ENCODE results near the gene MEGF6. TPM values are rescaled to one million over a fixed set of nuclear protein-coding genes. Genes with fewer than 3 reads are reported as not detected.

MEGF6 gene
- total RNA-seq, 2 donors from 2014 or later, result 22.4 to 24.9 TPM

GRCh38 chr1:3630914-3631313 is 19.6 kb upstream of the MEGF6 start:
- WGBS, 2 donors, result 72 to 77% methylated on average over 7 to 9 of the region's 9 CpGs
- H3K27ac ChIP-seq, result no peak overlapping the region
- peaks cover 3% of the 10 kb centered on the region for H3K4me1 ChIP-seq
- no peak overlapping the region for H3K4me3 ChIP-seq
- no peaks in the 10 kb centered on the region for H3K9me3 ChIP-seq
- DNase-seq, result no peak
- peaks cover 0 to 22% of the 10 kb centered on the region in 2 donors for H3K36me3 ChIP-seq (replicated peaks in 1 of 2; ENCODE audit: insufficient read depth in 1 of 2, low read depth in 2 of 2)
- H3K27me3 ChIP-seq, result no peaks in the 10 kb centered on the region
- no peak for TF ChIP-seq CTCF (IDR thresholded peaks at IDR 0.05)
- TF ChIP-seq POLR2A (IDR thresholded peaks at IDR 0.05), result no peak
- intact Hi-C loops (cut with DNase I), result no loop called here
- ATAC-seq, result no peak

GRCh38 chr1:3630161-3630611 is 18.9 kb upstream of the MEGF6 start:
- intact Hi-C loops (cut with DNase I), result no loop called here
- DNase-seq, result no peak

GRCh38 chr1:3629561-3630160 is 18.4 kb upstream of the MEGF6 start:
- Histone ChIP-seq H3K36me3 (replicated peaks in 1 of 2; ENCODE audit: insufficient read depth in 1 of 2, low read depth in 2 of 2) (peaks cover 0 to 14% of the 10 kb centered on the region in 2 donors), H3K4me1 (peaks cover 9% of the 10 kb centered on the region), H3K27me3 (no peaks in the 10 kb centered on the region), H3K9me3 (no peaks in the 10 kb centered on the region), H3K4me3 (no peak overlapping the region), H3K27ac (no peak overlapping the region)
- TF ChIP-seq POLR2A (IDR thresholded peaks at IDR 0.05) (no peak), CTCF (IDR thresholded peaks at IDR 0.05) (no peak)
- DNase-seq (no peak), ATAC-seq (no peak)
- intact Hi-C loops (cut with DNase I), result no loop called here
- 89 to 90% methylated on average over 7 to 16 of the region's 16 CpGs for WGBS, 2 donors

More at GRCh38 chr1:3630161-3630611, 18.9 kb upstream of the MEGF6 start:
- no peak for TF ChIP-seq CTCF (IDR thresholded peaks at IDR 0.05)
- TF ChIP-seq POLR2A (IDR thresholded peaks at IDR 0.05), result no peak
- no peaks in the 10 kb centered on the region for H3K27me3 ChIP-seq
- H3K9me3 ChIP-seq, result no peaks in the 10 kb centered on the region
- no peak for ATAC-seq
- peaks cover 0 to 15% of the 10 kb centered on the region in 2 donors for H3K36me3 ChIP-seq (replicated peaks in 1 of 2; ENCODE audit: insufficient read depth in 1 of 2, low read depth in 2 of 2)
- no peak overlapping the region for H3K27ac ChIP-seq
- H3K4me3 ChIP-seq, result no peak overlapping the region
- H3K4me1 ChIP-seq, result peaks cover 9% of the 10 kb centered on the region
- 69 to 81% methylated on average over 9 to 11 of the region's 11 CpGs for WGBS, 2 donors

GRCh38 chr1:3628445-3628844 is 17.1 kb upstream of the MEGF6 start:
- Histone ChIP-seq H3K4me1 (peaks cover 16% of the 10 kb centered on the region), H3K27ac (no peak overlapping the region), H3K4me3 (no peak overlapping the region), H3K27me3 (no peaks in the 10 kb centered on the region), H3K36me3 (replicated peaks in 1 of 2; ENCODE audit: insufficient read depth in 1 of 2, low read depth in 2 of 2) (peaks cover 0 to 12% of the 10 kb centered on the region in 2 donors), H3K9me3 (no peaks in the 10 kb centered on the region)
- intact Hi-C loops (cut with DNase I), result no loop called here
- DNase-seq (no peak), ATAC-seq (no peak)
- whole genome bisulfite sequencing, 2 donors, result 85 to 91% methylated on average over 8 to 10 of the region's 10 CpGs
- TF ChIP-seq POLR2A (IDR thresholded peaks at IDR 0.05) (no peak), CTCF (IDR thresholded peaks at IDR 0.05) (no peak)

Data from body of pancreas (tissue), 4 donors.